Caco-2 (cell line): ENCODE measurements around the gene PDZD8. TPM values are rescaled to one million over a fixed set of nuclear protein-coding genes. Genes with fewer than 3 reads are reported as not detected.

ENCODE experiments used
- BruUV-seq: library from RNA; stranded (reverse); fragments of 400-500 nt; replicated peaks from 2 replicates; lab custom pipeline; 2021; lab: Mats Ljungman, UMichigan
- CTCF ChIA-PET: fragments of 300-600 bp; sonication (Branson Sonifier 250); formaldehyde crosslinking; loops from one replicate; lab custom pipeline; 2022; ENCODE audit warnings: antibody characterized with exemption; lab: Charles Lee
- POLR2A ChIA-PET: fragments of 300-600 bp; sonication (Branson Sonifier 250); formaldehyde crosslinking; loops from one replicate; lab custom pipeline; 2022; ENCODE audit warnings: antibody characterized with exemption; lab: Charles Lee
- DNase-seq, 2 experiments: peaks; one replicate each; pipeline versions ENCODE4 v3.0.0 to v3.0.0-alpha.2; 2020 to 2022
- H3K27me3 ChIP-seq: replicated peaks from 2 replicates; pipeline ENCODE4 v1.6.0; 2011; ENCODE audit warnings: low read length; ENCODE audit not compliant: control insufficient read depth, insufficient read depth
- H3K36me3 ChIP-seq: 2 replicates; pipeline ENCODE4 v1.5.1; 2011; ENCODE audit warnings: low read length; ENCODE audit not compliant: control insufficient read depth, insufficient read depth
- H3K4me1 ChIP-seq: fragments of 250-450 bp; sonication (Bioruptor Pico); 2 replicates; pipeline ENCODE4 v1.5.1; 2020; ENCODE audit warnings: mild to moderate bottlenecking
- H3K4me3 ChIP-seq: 2 replicates; pipeline ENCODE4 v1.5.1; 2011; ENCODE audit warnings: low read depth, mild to moderate bottlenecking, control low read depth, low read length
- H3K9me3 ChIP-seq: fragments of 250-450 bp; sonication (Bioruptor Pico); 2 replicates; pipeline ENCODE4 v1.5.1; 2020; ENCODE audit warnings: mild to moderate bottlenecking, moderate library complexity
- H3K27ac Mint-ChIP-seq: one replicate; pipeline ENCODE4 v1.8.0; 2022; ENCODE audit warnings: mixed read lengths; ENCODE audit not compliant: unreplicated experiment
- H3K27me3 Mint-ChIP-seq: one replicate; pipeline ENCODE4 v1.8.0; 2022; ENCODE audit warnings: mixed read lengths; ENCODE audit not compliant: insufficient read depth, unreplicated experiment
- H3K36me3 Mint-ChIP-seq: one replicate; pipeline ENCODE4 v1.8.0; 2022; ENCODE audit warnings: mild to moderate bottlenecking, mixed read lengths; ENCODE audit not compliant: insufficient read depth, unreplicated experiment
- H3K4me1 Mint-ChIP-seq: one replicate; pipeline ENCODE4 v1.8.0; 2022; ENCODE audit warnings: low read depth, mixed read lengths; ENCODE audit not compliant: unreplicated experiment
- H3K4me3 Mint-ChIP-seq: one replicate; pipeline ENCODE4 v1.8.0; 2022; ENCODE audit warnings: mild to moderate bottlenecking, moderate library complexity, mixed read lengths; ENCODE audit not compliant: unreplicated experiment
- H3K9me3 Mint-ChIP-seq: one replicate; pipeline ENCODE4 v1.8.0; 2022; ENCODE audit warnings: mixed read lengths; ENCODE audit not compliant: unreplicated experiment
- CTCF ChIP-seq, 2 experiments: fragments of 200-600 bp in 1 of 2; IDR thresholded peaks; 1 replicate in 1 of 2; 2 replicates in 1 of 2; pipeline versions ENCODE4 v1.5.1 to v1.8.0; 2011 to 2022; ENCODE audit warnings: antibody characterized with exemption in 1 of 2, control low read depth in 1 of 2, inconsistent platforms in 1 of 2, low read depth in 1 of 2, low read length in 1 of 2, mild to moderate bottlenecking in 1 of 2, moderate library complexity in 1 of 2; ENCODE audit not compliant: insufficient read depth in 1 of 2, severe bottlenecking in 1 of 2, unreplicated experiment in 1 of 2
- intact Hi-C: fragments of 100-400 bp; cut with micrococcal nuclease; formaldehyde crosslinking; loops from one replicate; pipeline ENCODE4 v1.10.0; 2022; ENCODE audit not compliant: unreplicated experiment
- total RNA-seq: library from RNA; stranded (reverse); gene quantifications from 2 replicates; pipeline ENCODE4 v1.2.3, GENCODE V29; 2022

The PDZD8 gene
- total RNA-seq, 1 experiment from 2014 or later, result 49.4 TPM

- no peaks in the 10 kb centered on the region for H3K9me3 Mint-ChIP-seq
- POLR2A ChIA-PET, result no interaction called here
- H3K4me1 ChIP-seq, result no peaks in the 10 kb centered on the region; the same call in 1 of the 2 replicates
- BruUV-seq, result no TSS peak
- intact Hi-C loops, result no loop called here
- DNase-seq, result no peak
- CTCF ChIA-PET, result no interaction called here
- H3K27me3 Mint-ChIP-seq, result no peaks in the 10 kb centered on the region
- H3K9me3 ChIP-seq, result no peaks in the 10 kb centered on the region
- H3K27ac Mint-ChIP-seq, result no peak overlapping the region
- TF ChIP-seq CTCF (IDR thresholded peaks at IDR 0.05; ENCODE audit: insufficient read depth in 1 of 2, low read depth in 1 of 2, low read length in 1 of 2, severe bottlenecking in 1 of 2, unreplicated experiment in 1 of 2), result no peak
- H3K4me1 Mint-ChIP-seq, result no peaks in the 10 kb centered on the region
- H3K27me3 ChIP-seq, result no peaks in the 10 kb centered on the region
- no peak overlapping the region for H3K4me3 Mint-ChIP-seq
- no peaks in the 10 kb centered on the region for H3K36me3 Mint-ChIP-seq
- H3K4me3 ChIP-seq, result no peak overlapping the region
- no peaks in the 10 kb centered on the region for H3K36me3 ChIP-seq
Measured at GRCh38 chr10:117418121-117418520, 42.9 kb upstream of the PDZD8 start.

- ChIA-PET CTCF (no interaction called here), POLR2A (no interaction called here)
- H3K4me1 ChIP-seq, result no peaks in the 10 kb centered on the region; the same call in 1 of the 2 replicates
- Mint-ChIP-seq H3K4me1 (no peaks in the 10 kb centered on the region), H3K4me3 (no peak overlapping the region), H3K27ac (no peak overlapping the region), H3K27me3 (no peaks in the 10 kb centered on the region), H3K36me3 (no peaks in the 10 kb centered on the region), H3K9me3 (no peaks in the 10 kb centered on the region)
- H3K4me3 ChIP-seq, result no peak overlapping the region
- no peaks in the 10 kb centered on the region for H3K9me3 ChIP-seq
- H3K36me3 ChIP-seq, result no peaks in the 10 kb centered on the region
- DNase-seq, result no peak
- no peaks in the 10 kb centered on the region for H3K27me3 ChIP-seq
- no peak for TF ChIP-seq CTCF (IDR thresholded peaks at IDR 0.05; ENCODE audit: insufficient read depth in 1 of 2, low read depth in 1 of 2, low read length in 1 of 2, severe bottlenecking in 1 of 2, unreplicated experiment in 1 of 2)
- no TSS peak for BruUV-seq
- intact Hi-C loops, result no loop called here
Measured at GRCh38 chr10:117417196-117417595, 42.0 kb upstream of the PDZD8 start.

GRCh38 chr10:117413928-117414618 lies 38.8 kb upstream of the PDZD8 start:
- TF ChIP-seq CTCF (IDR thresholded peaks at IDR 0.05; ENCODE audit: insufficient read depth in 1 of 2, low read depth in 1 of 2, low read length in 1 of 2, severe bottlenecking in 1 of 2, unreplicated experiment in 1 of 2), result no peak
- ChIA-PET CTCF (no interaction called here), POLR2A (no interaction called here)
- BruUV-seq, result no TSS peak
- Mint-ChIP-seq H3K27ac (no peak overlapping the region), H3K9me3 (no peaks in the 10 kb centered on the region), H3K4me3 (no peak overlapping the region), H3K36me3 (no peaks in the 10 kb centered on the region), H3K27me3 (no peaks in the 10 kb centered on the region), H3K4me1 (no peaks in the 10 kb centered on the region)
- no peak for DNase-seq
- Histone ChIP-seq H3K27me3 (no peaks in the 10 kb centered on the region), H3K4me1 (no peaks in the 10 kb centered on the region; the same call in 1 of the 2 replicates), H3K4me3 (no peak overlapping the region), H3K9me3 (no peaks in the 10 kb centered on the region), H3K36me3 (no peaks in the 10 kb centered on the region)
- intact Hi-C loops, result no loop called here
